Mucosa of descending colon (tissue), 3 donors: ENCODE data around the gene OTOP2. TPM values are rescaled to one million over a fixed set of nuclear protein-coding genes. Genes with fewer than 3 reads are reported as not detected.

Source experiments
- ATAC-seq: fragments of 200-7000 bp; cut with Tn5 transposase; one replicate; pipeline ENCODE4 v1.9.1; 2020; ENCODE audit warnings: mild to moderate bottlenecking, moderate library complexity
- DNase-seq, 3 donors: peaks; one replicate each; pipeline ENCODE4 v3.0.0-alpha.2; 2020
- H3K36me3 ChIP-seq: fragments of 200-600 bp; one replicate; pipeline ENCODE4 v1.8.0; 2021; ENCODE audit warnings: low read depth, mild to moderate bottlenecking
- H3K4me1 ChIP-seq: fragments of 200-600 bp; one replicate; pipeline ENCODE4 v1.8.0; 2021; ENCODE audit warnings: low read depth, mild to moderate bottlenecking
- H3K4me3 ChIP-seq: fragments of 200-600 bp; one replicate; pipeline ENCODE4 v1.8.0; 2021; ENCODE audit warnings: mild to moderate bottlenecking
- H3K9me3 ChIP-seq: fragments of 200-600 bp; one replicate; pipeline ENCODE4 v1.8.0; 2021; ENCODE audit warnings: mild to moderate bottlenecking
- intact Hi-C, 2 donors: fragments of 100-400 bp; cut with DNase I in 1 of 2; cut with micrococcal nuclease in 1 of 2; formaldehyde crosslinking; loops; one replicate each; pipeline versions ENCODE4 v1.11.0 to v1.11.1; 2022; cut with DNase I, micrococcal nuclease
- total RNA-seq, 3 donors: library from RNA; stranded (reverse); fragmentation: NEBNext Ultra II Directional in 2 of 3; extraction: Animal tissue kit (Norgen Biotek cat#: 25700) in 2 of 3; gene quantifications; one replicate each; pipeline versions ENCODE4 v1.2.1 to v1.2.4, GENCODE V29; 2021 to 2023
- TF ChIP-seq, protein P1 (sequence below): fragments of 200-600 bp; IDR thresholded peaks from one replicate; pipeline ENCODE4 v1.8.0; 2022; ENCODE audit warnings: antibody characterized with exemption, mild to moderate bottlenecking
- donor health status: DM: no; HTN: no; CAD: no; lungs with moderate emphysema.
- donor health status: DM: no; HTN: no; CAD: no.
- donor health status: DM: no; HTN: yes; CAD: no.

OTOP2 gene
- total RNA-seq, 3 donors from 2014 or later, result 15.3 to 135 (median 54.0) TPM

DNA sequence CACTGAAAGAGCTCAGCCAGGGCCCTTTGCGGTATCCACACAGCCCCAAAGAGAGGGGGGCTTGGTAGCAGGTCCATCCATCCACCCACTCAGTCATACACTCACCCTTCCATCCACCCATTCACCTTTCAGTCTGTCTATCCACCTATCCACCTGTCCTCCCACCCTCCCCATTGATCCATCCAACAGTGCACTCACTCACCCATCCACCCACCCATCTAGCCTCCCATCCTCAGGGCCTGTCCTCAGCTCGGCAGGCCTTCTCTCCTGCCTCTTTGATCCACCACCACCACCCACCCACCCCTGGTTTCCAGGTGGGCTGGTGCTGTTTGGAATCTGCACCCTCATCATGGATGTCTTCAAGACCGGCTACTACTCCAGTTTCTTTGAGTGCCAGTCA lies 1.2 kb downstream of the OTOP2 start:
- intact Hi-C loops, result no loop called here
- TF ChIP-seq, protein P1, sequence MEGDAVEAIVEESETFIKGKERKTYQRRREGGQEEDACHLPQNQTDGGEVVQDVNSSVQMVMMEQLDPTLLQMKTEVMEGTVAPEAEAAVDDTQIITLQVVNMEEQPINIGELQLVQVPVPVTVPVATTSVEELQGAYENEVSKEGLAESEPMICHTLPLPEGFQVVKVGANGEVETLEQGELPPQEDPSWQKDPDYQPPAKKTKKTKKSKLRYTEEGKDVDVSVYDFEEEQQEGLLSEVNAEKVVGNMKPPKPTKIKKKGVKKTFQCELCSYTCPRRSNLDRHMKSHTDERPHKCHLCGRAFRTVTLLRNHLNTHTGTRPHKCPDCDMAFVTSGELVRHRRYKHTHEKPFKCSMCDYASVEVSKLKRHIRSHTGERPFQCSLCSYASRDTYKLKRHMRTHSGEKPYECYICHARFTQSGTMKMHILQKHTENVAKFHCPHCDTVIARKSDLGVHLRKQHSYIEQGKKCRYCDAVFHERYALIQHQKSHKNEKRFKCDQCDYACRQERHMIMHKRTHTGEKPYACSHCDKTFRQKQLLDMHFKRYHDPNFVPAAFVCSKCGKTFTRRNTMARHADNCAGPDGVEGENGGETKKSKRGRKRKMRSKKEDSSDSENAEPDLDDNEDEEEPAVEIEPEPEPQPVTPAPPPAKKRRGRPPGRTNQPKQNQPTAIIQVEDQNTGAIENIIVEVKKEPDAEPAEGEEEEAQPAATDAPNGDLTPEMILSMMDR, result no peak
- Histone ChIP-seq H3K4me1 (peaks cover 11% of the 10 kb centered on the region), H3K36me3 (no peaks in the 10 kb centered on the region), H3K9me3 (no peaks in the 10 kb centered on the region), H3K4me3 (no peak overlapping the region)
- DNase-seq (no peak), ATAC-seq (no peak)

DNA sequence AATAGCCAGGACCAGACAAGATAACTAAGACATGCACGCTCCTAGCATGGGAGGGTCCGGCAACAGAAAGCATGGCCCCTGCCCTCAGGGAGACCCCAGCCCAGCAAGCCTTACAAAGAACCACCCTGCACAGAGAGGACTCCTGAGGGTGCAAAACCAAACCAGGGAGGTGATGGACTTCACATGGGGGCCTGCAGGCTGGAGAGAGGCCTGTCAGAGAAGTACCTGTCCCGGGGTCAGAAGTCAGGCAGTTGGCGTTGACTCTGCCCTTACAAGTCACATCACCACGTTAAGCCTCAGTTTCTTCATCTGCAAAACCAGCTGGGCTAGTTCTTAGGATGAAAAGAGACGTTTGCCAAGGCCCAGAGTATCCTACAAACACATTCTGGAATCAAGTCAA lies 4.7 kb downstream of the OTOP2 start:
- Histone ChIP-seq H3K4me3 (no peak overlapping the region), H3K9me3 (no peaks in the 10 kb centered on the region), H3K36me3 (no peaks in the 10 kb centered on the region), H3K4me1 (peaks cover 3% of the 10 kb centered on the region)
- TF ChIP-seq, protein P1, result no peak
- DNase-seq, result no peak
- no peak for ATAC-seq
- intact Hi-C loops, result no loop called here

DNA sequence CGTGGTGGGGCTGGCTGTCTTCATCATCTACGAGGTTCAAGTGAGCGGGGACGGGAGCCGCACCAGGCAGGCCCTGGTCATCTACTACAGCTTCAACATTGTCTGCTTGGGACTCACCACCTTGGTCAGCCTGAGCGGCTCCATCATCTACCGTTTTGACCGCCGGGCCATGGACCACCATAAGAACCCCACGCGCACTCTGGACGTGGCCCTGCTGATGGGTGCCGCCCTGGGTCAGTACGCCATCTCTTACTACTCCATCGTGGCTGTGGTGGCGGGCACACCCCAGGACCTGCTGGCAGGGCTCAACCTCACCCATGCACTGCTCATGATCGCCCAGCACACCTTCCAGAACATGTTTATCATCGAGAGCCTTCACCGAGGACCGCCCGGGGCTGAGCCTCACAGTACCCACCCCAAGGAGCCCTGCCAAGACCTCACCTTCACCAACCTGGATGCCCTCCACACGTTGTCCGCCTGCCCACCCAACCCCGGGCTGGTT lies 6.5 kb downstream of the OTOP2 start:
- ATAC-seq, result no peak
- intact Hi-C loops, result no loop called here
- Histone ChIP-seq H3K36me3 (no peaks in the 10 kb centered on the region), H3K4me3 (no peak overlapping the region), H3K9me3 (no peaks in the 10 kb centered on the region), H3K4me1 (no peaks in the 10 kb centered on the region)
- DNase-seq, result no peak
- TF ChIP-seq, protein P1, result no peak

DNA sequence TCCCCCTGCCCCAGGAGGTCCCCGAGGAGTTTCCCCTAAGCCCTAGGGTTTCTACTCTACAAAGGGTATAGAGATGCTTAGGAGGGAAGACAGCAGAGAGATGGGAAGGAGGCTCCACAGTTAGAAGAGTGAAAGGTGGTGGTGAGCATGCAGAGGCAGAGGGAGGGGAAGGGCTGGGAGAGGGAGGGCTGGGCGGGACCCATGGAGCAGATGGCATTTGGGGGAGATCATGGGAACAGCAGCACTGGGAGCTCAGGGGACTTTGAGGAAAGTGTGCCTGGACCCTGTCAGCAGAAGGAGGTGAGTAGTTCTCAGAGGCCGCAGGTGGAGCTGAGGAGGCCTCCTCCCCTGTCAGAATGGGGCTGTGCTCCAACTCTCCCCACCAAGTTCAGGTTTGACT lies 11.0 kb downstream of the OTOP2 start:
- peaks cover 8% of the 10 kb centered on the region for H3K4me1 ChIP-seq
- TF ChIP-seq, protein P1, result no peak
- no peaks in the 10 kb centered on the region for H3K9me3 ChIP-seq
- H3K4me3 ChIP-seq, result no peak overlapping the region
- no peak for DNase-seq
- intact Hi-C loops, result no loop called here
- H3K36me3 ChIP-seq, result no peaks in the 10 kb centered on the region
- ATAC-seq, result no peak

DNA sequence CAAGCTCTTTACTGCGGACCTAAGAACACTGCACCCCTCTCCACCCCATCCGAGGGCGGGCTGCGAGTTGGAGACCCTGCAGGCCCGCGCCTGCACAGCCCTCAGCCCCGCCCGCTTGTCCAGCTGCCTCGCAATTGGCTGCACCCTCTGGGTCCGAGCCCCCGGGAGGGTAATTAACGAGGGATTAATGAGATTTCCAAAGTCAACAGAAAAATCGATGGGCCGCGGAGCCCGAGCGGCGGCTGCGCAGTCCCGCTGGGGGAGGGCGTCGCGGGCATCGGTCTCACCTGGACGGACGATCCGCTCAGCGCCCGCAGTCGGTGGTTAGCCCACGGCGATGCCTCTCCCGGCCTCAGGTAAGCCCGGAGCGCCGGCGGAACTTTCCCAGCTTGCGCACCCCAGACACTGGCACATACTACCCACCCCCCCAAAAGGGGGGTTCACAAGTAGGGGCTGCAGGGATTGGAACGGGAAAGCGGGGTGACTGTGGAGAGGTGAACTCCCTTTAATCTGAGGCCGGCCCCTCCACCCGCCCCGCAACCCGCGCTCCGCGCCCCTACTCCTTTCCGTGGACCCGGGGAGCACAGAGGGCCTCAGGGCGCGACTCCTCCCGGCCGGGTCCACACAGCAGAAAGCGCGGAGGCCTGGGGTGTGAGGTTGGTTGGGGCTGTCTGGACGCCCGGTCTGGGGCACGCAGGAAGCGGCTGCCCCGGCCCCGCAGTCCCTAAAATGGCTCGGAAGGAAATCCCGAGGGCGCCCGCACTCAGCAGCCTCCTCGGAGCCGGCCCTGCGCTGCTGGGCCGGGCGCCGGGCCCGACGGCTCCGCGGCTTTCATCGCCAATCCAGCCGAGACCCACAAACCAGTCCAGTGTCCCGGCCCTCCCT lies 11.8 kb downstream of the OTOP2 start, which contains the start of gene OTOP3:
TSS of gene OTOP3 (plus strand) at position 314 of the 885 bp plus-strand sequence. CDS start at position 338, 24 bp downstream.
- Histone ChIP-seq H3K9me3 (no peaks in the 10 kb centered on the region), H3K36me3 (no peaks in the 10 kb centered on the region), H3K4me3 (no peak within 1 kb of the TSS), H3K4me1 (peaks cover 8% of the 10 kb centered on the region)
- ATAC-seq (peak; percentile 23), DNase-seq (no peak)
- intact Hi-C loops, result no loop called here
- TF ChIP-seq, protein P1, result no peak
